NCI-H526 (cell line): ENCODE data around the gene MYO7A.

ENCODE experiments used
- DNase-seq, 2 experiments: peaks; one replicate each; lab custom pipeline; 2025; lab: John Stamatoyannopoulos, UW

The MYO7A gene

GRCh38 chr11:77217156-77217555 lies 89.1 kb downstream of the MYO7A start:
- no peak for DNase-seq

GRCh38 chr11:77223797-77224196 lies 95.8 kb downstream of the MYO7A start:
- no peak for DNase-seq

- no peak for DNase-seq
These were observed 103.0 kb downstream of the MYO7A start for GRCh38 chr11:77230878-77231605.

DNA sequence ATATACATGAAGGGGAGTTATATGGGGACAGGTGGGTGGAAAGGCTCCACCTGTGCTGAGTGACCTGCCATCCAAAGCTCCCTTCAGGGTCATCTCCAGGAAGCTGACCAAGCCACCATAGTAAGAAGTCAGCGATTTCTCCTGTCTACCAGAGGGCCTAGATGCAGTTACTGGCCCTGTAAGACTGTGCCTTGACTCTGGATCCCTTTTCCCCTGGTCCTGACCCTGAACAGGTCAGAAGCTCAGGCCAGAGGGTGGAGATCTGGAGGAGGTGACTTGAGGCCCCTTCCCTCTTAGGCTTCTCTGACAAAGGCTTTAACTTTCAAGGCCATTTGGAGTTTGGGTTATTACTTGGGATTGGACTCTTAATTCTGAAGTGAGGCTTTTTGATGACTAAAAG lies 103.8 kb downstream of the MYO7A start:
- DNase-seq = no peak

DNA sequence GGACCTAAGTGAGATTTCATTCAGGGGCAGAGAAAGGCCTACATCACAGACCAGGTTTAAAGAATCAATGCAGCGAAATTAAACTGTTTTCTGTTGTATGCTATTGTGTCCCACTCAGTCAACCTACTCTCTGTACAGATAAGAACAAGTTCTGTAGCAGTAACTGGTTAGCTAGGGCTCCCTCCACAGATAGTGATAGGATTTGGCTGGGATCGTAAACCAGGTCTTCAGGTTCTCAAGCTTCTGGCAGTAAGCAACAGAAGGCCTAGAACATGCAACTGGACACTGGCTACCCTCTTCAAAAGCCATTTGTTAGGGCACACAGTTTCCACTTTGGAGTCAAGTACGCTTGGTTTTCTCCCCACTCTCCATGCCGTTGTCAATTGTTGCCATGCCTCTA lies 104.2 kb downstream of the MYO7A start:
- no peak for DNase-seq

GRCh38 chr11:77233011-77233410 lies 105.0 kb downstream of the MYO7A start:
- no peak for DNase-seq

- no peak for DNase-seq
These were observed 108.9 kb downstream of the MYO7A start for GRCh38 chr11:77236901-77237300.

GRCh38 chr11:77244277-77245027 lies 116.4 kb downstream of the MYO7A start:
- DNase-seq = no peak

- no peak for DNase-seq
These were observed 121.4 kb downstream of the MYO7A start for GRCh38 chr11:77249427-77249826.

DNA sequence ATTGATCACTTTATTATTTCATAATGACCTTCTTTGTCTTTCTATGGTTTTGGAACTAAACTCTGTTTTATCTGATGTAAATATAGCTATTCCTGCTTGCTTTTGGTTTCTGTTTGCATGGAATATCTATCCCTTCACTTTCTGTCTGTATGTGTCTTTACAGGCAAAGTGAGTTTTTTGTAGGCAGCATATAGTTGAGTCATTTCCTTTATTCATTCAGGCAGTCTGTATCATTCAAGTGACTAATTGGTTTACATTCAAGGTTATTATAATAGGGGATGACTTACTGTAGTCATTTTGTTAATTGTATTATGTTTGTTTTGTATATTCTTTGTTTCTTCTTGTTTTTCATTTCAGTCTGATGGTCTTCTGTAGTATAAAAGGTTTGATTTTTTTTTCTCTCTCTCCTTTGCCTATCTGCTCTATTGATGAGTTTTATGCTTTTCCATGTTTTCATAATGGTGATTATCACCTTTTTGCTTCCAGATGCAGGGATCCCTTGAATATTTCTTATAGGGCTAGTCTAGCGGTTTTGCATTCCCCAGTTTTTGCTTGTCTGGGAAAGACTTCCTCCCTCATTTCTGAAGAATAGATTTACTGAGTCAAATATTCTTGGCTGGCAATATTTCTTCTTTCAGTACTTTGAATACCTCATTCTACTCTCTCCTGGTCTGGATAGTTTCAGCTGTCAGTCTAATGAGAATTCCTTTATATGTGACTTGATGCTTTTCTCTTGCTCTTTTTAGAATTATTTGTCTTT lies 123.0 kb downstream of the MYO7A start:
- DNase-seq = no peak

DNA sequence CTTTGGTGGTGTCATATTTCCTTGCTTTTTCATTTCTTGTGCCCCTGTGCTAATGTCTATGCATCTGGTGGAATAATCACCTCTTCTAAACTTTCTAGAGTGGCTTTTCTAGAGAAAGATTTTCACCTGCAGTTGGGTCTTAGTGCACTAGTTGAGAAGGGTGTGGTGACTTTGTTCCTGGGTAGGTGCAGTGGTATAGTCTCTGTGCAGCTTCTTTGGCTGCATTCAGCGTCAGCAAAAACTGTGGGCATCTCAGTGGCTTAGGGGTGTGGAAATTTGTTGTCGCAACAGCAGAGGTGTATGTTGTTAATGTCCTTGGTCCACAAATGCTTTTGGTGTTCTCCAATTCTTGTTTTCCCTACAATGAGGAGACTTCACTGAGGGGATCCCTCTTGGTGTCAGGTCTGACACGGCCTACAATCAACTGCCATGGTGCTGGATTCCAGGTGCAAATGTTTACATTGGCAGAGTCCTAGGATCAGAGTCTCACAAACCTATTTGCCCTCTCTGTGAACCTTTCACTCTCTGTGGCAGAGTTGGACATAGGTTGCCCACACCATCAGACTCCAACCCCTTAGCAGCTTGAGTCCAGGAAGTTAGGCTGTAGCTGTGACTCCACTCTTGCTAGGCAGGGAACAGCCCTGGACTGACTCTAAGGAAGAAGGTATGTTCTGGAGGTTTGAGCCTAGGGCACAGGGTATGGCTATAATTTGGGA lies 124.7 kb downstream of the MYO7A start:
- no peak for DNase-seq

GRCh38 chr11:77253690-77254089 lies 125.6 kb downstream of the MYO7A start:
- DNase-seq = no peak

DNA sequence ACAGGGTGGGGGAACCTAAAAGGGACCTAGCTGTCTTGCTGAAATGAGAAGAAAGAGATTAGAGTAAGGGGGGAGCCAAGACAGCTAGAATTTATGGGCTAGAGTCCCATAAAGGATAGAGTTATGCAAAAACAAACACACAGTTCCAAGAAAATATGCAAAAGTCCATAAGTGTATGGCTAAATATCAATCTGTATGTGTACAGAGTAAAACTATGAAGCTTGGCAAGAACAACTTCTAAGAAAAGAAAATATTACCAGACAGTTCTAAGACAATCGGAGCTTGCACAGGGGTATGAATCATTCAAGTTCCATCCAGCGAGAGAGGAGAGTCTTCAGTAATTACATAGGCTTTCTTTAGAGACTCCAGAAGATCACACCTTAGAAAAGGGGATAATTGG lies 131.6 kb downstream of the MYO7A start:
- no peak for DNase-seq

DNA sequence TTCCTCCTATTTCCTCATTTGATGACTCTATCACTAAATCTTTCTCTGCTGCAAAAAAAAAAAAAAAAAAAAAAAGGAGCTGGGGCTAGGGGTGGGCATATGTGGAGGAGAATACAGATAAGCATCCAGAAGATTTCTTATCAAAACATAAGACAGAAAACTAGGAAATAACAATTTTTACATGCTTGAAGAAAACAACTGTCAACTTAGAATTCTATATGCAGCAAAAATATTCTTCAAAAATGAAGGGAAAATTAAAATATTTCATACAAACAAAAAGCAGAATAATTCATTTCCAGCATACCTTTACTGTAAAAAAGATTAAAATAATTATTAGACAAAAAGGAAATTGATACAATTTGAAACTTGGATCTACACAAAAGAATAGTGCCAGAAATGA lies 134.8 kb downstream of the MYO7A start:
- no peak for DNase-seq
